Measurements from ENCODE around the gene ERAS.
"Not testable (repeated sequence)": the region's sequence is repeated elsewhere in the genome, so short reads cannot be mapped to it uniquely, and the experiment has no call there.

ERAS gene

GRCh38 chrX:48818866-48819265, 7.4 kb upstream of the ERAS start:
- peaks cover 1% of the 10 kb centered on the region; the same call in 1 of the 2 replicates for H3K36me3 ChIP-seq (ENCODE audit: control insufficient read depth, insufficient read depth, low read length)
- H3K27me3 ChIP-seq (replicated peaks; ENCODE audit: control insufficient read depth, insufficient read depth, low read length) = no peaks in the 10 kb centered on the region
- H3K4me3 ChIP-seq (replicated peaks; ENCODE audit: low read depth, low read length) = no peak overlapping the region
- DNase-seq (ENCODE audit: extremely low read depth, insufficient read length) = no peak
- no peak for TF ChIP-seq CTCF (IDR thresholded peaks at IDR 0.05; ENCODE audit: insufficient read depth, low read length, poor library complexity, severe bottlenecking)

GRCh38 chrX:48819394-48819793, 6.9 kb upstream of the ERAS start:
- not testable (repeated sequence) for H3K4me3 ChIP-seq (replicated peaks; ENCODE audit: low read depth, low read length); DNase-seq (ENCODE audit: extremely low read depth, insufficient read length); H3K27me3 ChIP-seq (replicated peaks; ENCODE audit: control insufficient read depth, insufficient read depth, low read length); H3K36me3 ChIP-seq (ENCODE audit: control insufficient read depth, insufficient read depth, low read length)

- peaks cover 1% of the 10 kb centered on the region; the same call in 1 of the 2 replicates for H3K36me3 ChIP-seq (ENCODE audit: control insufficient read depth, insufficient read depth, low read length)
- no peaks in the 10 kb centered on the region for H3K27me3 ChIP-seq (replicated peaks; ENCODE audit: control insufficient read depth, insufficient read depth, low read length)
- no peak for TF ChIP-seq CTCF (IDR thresholded peaks at IDR 0.05; ENCODE audit: insufficient read depth, low read length, poor library complexity, severe bottlenecking)
- no peak overlapping the region for H3K4me3 ChIP-seq (replicated peaks; ENCODE audit: low read depth, low read length)
- DNase-seq (ENCODE audit: extremely low read depth, insufficient read length) = no peak
Measured at GRCh38 chrX:48823053-48823452, 3.3 kb upstream of the ERAS start.

- Histone ChIP-seq H3K4me3 (replicated peaks; ENCODE audit: low read depth, low read length) (no peak overlapping the region), H3K27me3 (replicated peaks; ENCODE audit: control insufficient read depth, insufficient read depth, low read length) (no peaks in the 10 kb centered on the region), H3K36me3 (ENCODE audit: control insufficient read depth, insufficient read depth, low read length) (peaks cover 1% of the 10 kb centered on the region; the same call in 1 of the 2 replicates)
- no peak for TF ChIP-seq CTCF (IDR thresholded peaks at IDR 0.05; ENCODE audit: insufficient read depth, low read length, poor library complexity, severe bottlenecking)
- no peak for DNase-seq (ENCODE audit: extremely low read depth, insufficient read length)
Measured at GRCh38 chrX:48824066-48824465, 2.2 kb upstream of the ERAS start.

GRCh38 chrX:48826876-48827653, 752 bp downstream of the ERAS start:
- no peak overlapping the region for H3K4me3 ChIP-seq (replicated peaks; ENCODE audit: low read depth, low read length)

GRCh38 chrX:48827654-48827968, 1.3 kb downstream of the ERAS start:
- DNase-seq (ENCODE audit: extremely low read depth, insufficient read length) = no peak
- no peak for TF ChIP-seq CTCF (IDR thresholded peaks at IDR 0.05; ENCODE audit: insufficient read depth, low read length, poor library complexity, severe bottlenecking)
- Histone ChIP-seq H3K36me3 (ENCODE audit: control insufficient read depth, insufficient read depth, low read length) (peaks cover 1% of the 10 kb centered on the region; the same call in 1 of the 2 replicates), H3K27me3 (replicated peaks; ENCODE audit: control insufficient read depth, insufficient read depth, low read length) (no peaks in the 10 kb centered on the region), H3K4me3 (replicated peaks; ENCODE audit: low read depth, low read length) (no peak overlapping the region)

More at GRCh38 chrX:48826876-48827653, 752 bp downstream of the ERAS start:
- TF ChIP-seq CTCF (IDR thresholded peaks at IDR 0.05; ENCODE audit: insufficient read depth, low read length, poor library complexity, severe bottlenecking) = no peak
- Histone ChIP-seq H3K27me3 (replicated peaks; ENCODE audit: control insufficient read depth, insufficient read depth, low read length) (no peaks in the 10 kb centered on the region), H3K36me3 (ENCODE audit: control insufficient read depth, insufficient read depth, low read length) (peaks cover 1% of the 10 kb centered on the region; the same call in 1 of the 2 replicates)
- no peak for DNase-seq (ENCODE audit: extremely low read depth, insufficient read length)
